Stimulated activated CD8-positive, alpha-beta memory T cell treated with anti-CD3 and anti-CD28 coated beads, Interleukin-7, amount 100 ng/mL, for 48 hours (primary cell): ENCODE results near the gene FXYD3.
A peak's percentile ranks its signal among the peaks of the same experiment; 100 is the strongest.
"Not testable (repeated sequence)": the region's sequence is repeated elsewhere in the genome, so short reads cannot be mapped to it uniquely, and the experiment has no call there.

ENCODE experiments used
- DNase-seq, 2 donors: peaks; one replicate each; pipeline ENCODE4 v3.0.0-alpha.2; 2020; ENCODE audit warnings: low read depth in 1 of 2; ENCODE audit errors: extremely low read depth in 1 of 2

The FXYD3 gene

GRCh38 chr19:35085947-35086346 is 29.7 kb upstream of the FXYD3 start:
- DNase-seq, result no peak

- DNase-seq, result no peak
Measured at GRCh38 chr19:35086455-35086854, 29.2 kb upstream of the FXYD3 start.

- no peak for DNase-seq
Measured at GRCh38 chr19:35087393-35087792, 28.2 kb upstream of the FXYD3 start.

- DNase-seq, result no peak
Measured at GRCh38 chr19:35088131-35088913, 27.3 kb upstream of the FXYD3 start.

GRCh38 chr19:35089554-35089953 is 26.1 kb upstream of the FXYD3 start:
- DNase-seq, result no peak

GRCh38 chr19:35090160-35090505 is 25.5 kb upstream of the FXYD3 start:
- no peak for DNase-seq

- peak in 1 of 2 donors; percentile 29 for DNase-seq
Measured at GRCh38 chr19:35090506-35091214, 25.0 kb upstream of the FXYD3 start.

GRCh38 chr19:35093430-35093829 is 22.2 kb upstream of the FXYD3 start:
- no peak for DNase-seq

GRCh38 chr19:35093941-35094647 is 21.5 kb upstream of the FXYD3 start:
- DNase-seq, result no peak

GRCh38 chr19:35094656-35095055 is 21.0 kb upstream of the FXYD3 start:
- DNase-seq, result no peak

- DNase-seq, result no peak
Measured at GRCh38 chr19:35095667-35096368, 19.8 kb upstream of the FXYD3 start.

GRCh38 chr19:35098413-35099049 is 17.1 kb upstream of the FXYD3 start:
- DNase-seq, result no peak

- no peak for DNase-seq
Measured at GRCh38 chr19:35099155-35099896, 16.3 kb upstream of the FXYD3 start.

GRCh38 chr19:35099897-35100275 is 15.7 kb upstream of the FXYD3 start:
- no peak for DNase-seq

GRCh38 chr19:35100588-35101533 is 14.8 kb upstream of the FXYD3 start:
- DNase-seq, result no peak

- DNase-seq, result not testable (repeated sequence)
Measured at GRCh38 chr19:35101949-35102348, 13.7 kb upstream of the FXYD3 start.

- DNase-seq, result not testable (repeated sequence)
Measured at GRCh38 chr19:35103614-35104013, 12.0 kb upstream of the FXYD3 start.

- no peak for DNase-seq
Measured at GRCh38 chr19:35104361-35104760, 11.3 kb upstream of the FXYD3 start.

- DNase-seq, result no peak
Measured at GRCh38 chr19:35105047-35105410, 10.6 kb upstream of the FXYD3 start.
